T-helper 2 cell treated with Interferon-gamma antibody and Interleukin-4, amounts not matched to agents 5 μg/mL and 100 μg/mL, for 36 hours (primary cell): Measurements from ENCODE around the gene ISG15.

Source experiments
- DNase-seq: peaks from one replicate; pipeline ENCODE4 v3.0.0; 2021; ENCODE audit warnings: low spot score
- H3K27ac Mint-ChIP-seq: one replicate; pipeline ENCODE4 v1.8.0; 2021; ENCODE audit warnings: mild to moderate bottlenecking, mixed read lengths
- H3K27me3 Mint-ChIP-seq: one replicate; pipeline ENCODE4 v1.8.0; 2021; ENCODE audit warnings: low read depth, mixed read lengths
- H3K36me3 Mint-ChIP-seq: one replicate; pipeline ENCODE4 v1.8.0; 2021; ENCODE audit warnings: low read depth, mixed read lengths
- H3K4me1 Mint-ChIP-seq: one replicate; pipeline ENCODE4 v1.8.0; 2021; ENCODE audit warnings: low read depth, mixed read lengths
- H3K4me3 Mint-ChIP-seq: one replicate; pipeline ENCODE4 v1.8.0; 2022; ENCODE audit warnings: mild to moderate bottlenecking, moderate library complexity, mixed read lengths
- H3K9me3 Mint-ChIP-seq: one replicate; pipeline ENCODE4 v1.8.0; 2021; ENCODE audit warnings: mixed read lengths

The ISG15 gene

DNA sequence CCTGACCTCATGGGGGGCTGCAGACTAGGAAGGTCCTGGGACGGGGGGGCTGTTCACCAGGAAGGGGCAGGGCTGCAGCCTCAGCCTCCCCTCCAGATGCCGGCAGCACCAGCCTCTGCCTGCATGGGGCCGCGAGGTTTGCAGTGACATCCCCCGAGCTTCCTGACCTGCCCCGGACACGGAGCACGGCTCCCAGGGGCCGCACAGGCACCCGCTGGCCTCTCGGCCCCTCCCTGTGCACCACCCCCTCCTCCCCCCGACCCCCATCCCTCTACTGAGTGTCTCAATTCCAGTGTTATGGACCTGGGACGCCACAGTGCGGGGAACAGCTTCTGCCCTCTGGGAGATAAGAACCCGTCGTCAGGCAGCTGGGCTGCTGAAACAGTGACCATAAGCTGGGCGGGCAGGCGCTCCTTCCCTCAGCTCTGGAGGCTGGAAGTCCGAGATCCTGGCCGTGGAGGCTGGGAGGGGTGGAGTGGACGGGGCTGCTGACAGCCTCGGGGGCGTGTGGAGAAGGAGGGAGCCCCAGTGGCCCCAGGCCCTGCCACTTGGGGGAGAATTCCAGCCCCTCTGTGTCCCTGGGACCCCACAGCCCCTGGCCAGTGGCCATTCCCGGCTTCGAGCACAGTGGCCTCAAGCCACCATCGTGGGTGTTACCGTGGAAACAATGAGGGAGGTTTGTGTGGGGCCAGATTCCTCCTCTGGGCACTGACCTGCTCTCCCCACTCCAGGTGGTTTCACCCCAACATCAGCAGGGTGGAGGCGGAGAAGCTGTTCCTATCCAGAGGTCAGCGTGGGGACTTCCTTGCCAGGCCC, 49.3 kb downstream of the ISG15 start:
- H3K27me3 Mint-ChIP-seq = peaks cover 25% of the 10 kb centered on the region
- peak overlapping the region; percentile 51 for H3K4me3 Mint-ChIP-seq
- no peak overlapping the region for H3K27ac Mint-ChIP-seq
- DNase-seq = no peak
- no peaks in the 10 kb centered on the region for H3K36me3 Mint-ChIP-seq
- no peaks in the 10 kb centered on the region for H3K9me3 Mint-ChIP-seq
- H3K4me1 Mint-ChIP-seq = peaks cover 7% of the 10 kb centered on the region

- DNase-seq = no peak
- peaks cover 18% of the 10 kb centered on the region for H3K27me3 Mint-ChIP-seq
- H3K36me3 Mint-ChIP-seq = no peaks in the 10 kb centered on the region
- no peak overlapping the region for H3K27ac Mint-ChIP-seq
- H3K4me3 Mint-ChIP-seq = peak overlapping the region; percentile 29
- H3K9me3 Mint-ChIP-seq = no peaks in the 10 kb centered on the region
- H3K4me1 Mint-ChIP-seq = peaks cover 5% of the 10 kb centered on the region
These were observed 50.1 kb downstream of the ISG15 start for GRCh38 chr1:1063261-1063944.
